ENCODE results near the gene PNKD. TPM values are rescaled to one million over a fixed set of nuclear protein-coding genes. Genes with fewer than 3 reads are reported as not detected.
A peak's percentile ranks its signal among the peaks of the same experiment; 100 is the strongest.

The PNKD gene
- polyA plus RNA-seq, 3 donors = 87.3 to 104 (median 103) TPM

DNA sequence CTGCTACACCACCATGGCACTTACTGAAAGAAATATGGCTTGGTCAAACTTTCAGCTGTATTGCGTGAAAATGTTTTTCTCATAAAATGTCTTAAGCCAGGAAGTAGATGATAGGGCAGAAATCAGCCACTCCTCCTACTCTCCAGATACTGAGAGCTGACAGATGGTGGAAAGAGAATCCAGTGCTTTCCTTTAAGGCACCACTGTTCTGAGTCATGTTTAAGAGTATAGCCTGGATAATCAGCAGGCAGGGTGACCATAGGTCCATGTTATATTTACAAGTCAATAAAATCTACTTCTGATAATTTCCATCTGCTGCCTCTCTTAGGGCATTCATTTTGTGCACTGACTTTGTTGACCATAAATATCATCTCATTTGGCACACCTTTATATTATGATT lies 31.4 kb upstream of the PNKD start:
- no peak for DNase-seq (ENCODE audit: extremely low read depth in 1 of 11, low read depth in 9 of 11, low spot score in 4 of 11)

DNA sequence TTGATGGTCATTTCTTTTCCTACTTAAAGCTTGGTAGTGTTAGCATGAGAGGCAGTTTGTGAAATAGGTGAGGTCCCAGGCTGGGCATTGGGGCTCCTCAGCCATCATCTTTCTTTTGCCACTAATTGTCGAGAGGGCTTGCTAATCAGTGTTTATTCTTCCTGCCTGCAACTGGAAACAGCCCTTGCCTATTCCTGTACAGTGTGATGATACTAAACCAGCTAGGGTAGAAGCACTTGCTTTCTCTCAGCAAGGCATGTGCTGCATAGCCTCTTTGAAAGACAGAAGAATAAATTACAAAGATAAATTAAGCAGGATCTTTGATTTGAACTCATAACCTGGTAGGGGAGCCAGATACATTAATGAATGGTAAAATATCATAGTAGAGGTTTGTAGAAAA lies 26.1 kb upstream of the PNKD start:
- DNase-seq (ENCODE audit: extremely low read depth in 1 of 11, low read depth in 9 of 11, low spot score in 4 of 11) = no peak

DNA sequence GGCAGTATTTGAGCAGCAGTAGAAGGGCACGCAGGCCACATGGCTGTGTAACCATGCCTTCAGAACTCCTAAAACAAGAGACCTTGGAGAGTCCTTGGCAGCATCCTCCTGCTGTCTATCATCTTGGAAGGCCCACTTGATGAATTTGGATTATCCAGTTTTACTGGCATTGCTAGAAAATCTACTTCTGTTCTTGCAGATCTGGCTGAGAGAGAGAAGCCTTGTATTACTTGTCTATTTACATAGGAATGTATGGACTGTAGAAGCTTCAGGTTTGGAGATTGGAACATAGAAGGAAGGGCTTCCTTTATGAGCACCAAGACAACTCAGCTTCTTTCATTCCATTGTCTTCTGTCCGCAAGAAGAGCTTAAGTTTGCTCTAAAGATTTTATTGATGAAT lies 25.7 kb upstream of the PNKD start:
- no peak for DNase-seq (ENCODE audit: extremely low read depth in 1 of 11, low read depth in 9 of 11, low spot score in 4 of 11)

DNA sequence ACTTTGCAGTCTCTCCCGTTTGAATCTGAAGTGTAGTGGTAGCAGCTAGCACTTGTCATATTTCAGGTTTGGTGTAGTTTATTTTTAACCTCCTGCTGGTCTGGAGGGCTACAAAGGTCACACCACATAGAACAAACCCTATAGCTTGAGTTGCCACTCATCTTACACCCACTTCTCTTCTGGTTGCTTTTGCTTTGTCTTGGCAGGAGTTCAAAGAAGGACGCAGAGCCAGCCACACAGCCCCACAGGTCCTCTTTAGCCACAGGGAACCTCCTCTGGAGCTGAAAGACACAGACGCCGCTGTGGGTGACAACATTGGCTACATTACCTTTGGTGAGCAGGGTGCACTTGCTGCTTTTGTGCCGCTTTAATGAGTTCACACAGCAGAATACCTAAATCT lies 25.1 kb upstream of the PNKD start:
- DNase-seq (ENCODE audit: extremely low read depth in 1 of 11, low read depth in 9 of 11, low spot score in 4 of 11) = no peak

DNA sequence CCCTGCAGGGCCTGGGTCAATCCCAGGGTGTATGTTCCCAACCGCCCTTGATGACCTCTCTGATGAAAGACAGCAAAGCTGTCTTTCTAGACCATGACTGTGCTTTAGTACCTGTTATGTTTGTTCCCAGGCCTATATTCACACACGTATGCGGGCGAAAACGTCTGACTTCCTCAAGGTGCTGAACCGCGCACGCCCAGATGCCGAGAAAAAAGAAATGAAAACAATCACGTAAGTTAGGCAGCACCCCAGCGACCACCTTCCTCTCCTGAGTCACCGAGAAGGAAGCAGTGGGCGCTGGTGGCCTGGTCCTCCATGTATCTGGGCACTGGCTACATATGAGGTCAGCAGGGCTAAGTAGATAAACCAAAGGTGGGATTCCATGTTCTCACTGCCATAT lies 20.6 kb upstream of the PNKD start:
- no peak for DNase-seq (ENCODE audit: extremely low read depth in 1 of 11, low read depth in 9 of 11, low spot score in 4 of 11)

DNA sequence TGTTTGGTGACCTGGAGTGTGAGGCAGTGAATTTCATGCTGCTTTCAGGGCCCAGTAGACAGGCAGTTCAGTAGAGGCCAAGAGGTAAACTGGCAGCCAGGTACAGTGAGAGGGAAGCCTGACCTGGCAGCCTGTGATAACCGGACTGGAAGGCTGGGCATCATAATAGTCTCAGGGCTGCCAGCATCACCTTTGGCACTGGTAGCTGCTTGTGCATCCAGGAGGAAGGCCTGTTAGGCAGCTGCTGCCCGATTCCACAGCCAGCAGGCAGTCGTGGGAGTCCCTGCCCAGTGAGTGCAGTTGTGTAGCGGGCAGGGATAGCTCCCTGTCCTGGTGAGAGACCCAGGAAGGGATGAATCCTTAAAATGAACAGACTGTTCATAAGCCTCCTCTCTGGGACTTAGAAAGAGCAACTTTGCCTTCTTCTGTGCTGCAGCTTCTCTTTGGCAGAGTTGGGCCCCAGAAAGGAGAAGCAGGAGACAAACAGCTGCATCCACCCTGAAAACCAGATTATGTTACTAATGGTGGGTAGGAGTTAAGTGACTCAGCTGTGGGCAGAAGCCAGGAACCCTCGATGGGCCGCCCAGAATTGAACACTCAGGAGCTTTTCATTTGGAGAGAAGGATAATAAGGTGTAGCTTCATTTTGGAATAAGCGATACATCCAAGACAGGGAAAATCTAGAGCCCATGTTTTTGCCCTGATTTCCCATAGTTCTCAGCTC lies 17.6 kb upstream of the PNKD start:
- no peak for DNase-seq (ENCODE audit: extremely low read depth in 1 of 11, low read depth in 9 of 11, low spot score in 4 of 11)

DNA sequence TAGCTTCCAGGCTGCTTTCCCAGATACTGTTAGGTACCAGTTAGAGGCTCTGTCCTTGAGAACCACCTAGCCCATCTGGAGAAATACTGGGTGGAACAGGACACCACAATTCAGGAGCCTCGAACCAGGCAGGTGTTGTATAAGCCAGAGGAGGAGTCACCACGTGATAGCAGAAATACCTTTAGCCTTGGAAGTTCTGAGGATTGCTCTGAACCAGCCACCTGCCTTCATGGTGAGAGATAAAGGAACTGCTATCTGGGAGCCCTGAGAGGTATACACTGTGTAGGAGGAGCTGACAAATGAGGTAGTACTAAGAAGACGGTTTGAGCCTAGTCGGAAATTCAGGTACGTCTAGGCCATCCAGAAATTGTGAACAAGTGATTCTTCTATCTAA lies 17.1 kb upstream of the PNKD start:
- DNase-seq (ENCODE audit: extremely low read depth in 1 of 11, low read depth in 9 of 11, low spot score in 4 of 11) = no peak

DNA sequence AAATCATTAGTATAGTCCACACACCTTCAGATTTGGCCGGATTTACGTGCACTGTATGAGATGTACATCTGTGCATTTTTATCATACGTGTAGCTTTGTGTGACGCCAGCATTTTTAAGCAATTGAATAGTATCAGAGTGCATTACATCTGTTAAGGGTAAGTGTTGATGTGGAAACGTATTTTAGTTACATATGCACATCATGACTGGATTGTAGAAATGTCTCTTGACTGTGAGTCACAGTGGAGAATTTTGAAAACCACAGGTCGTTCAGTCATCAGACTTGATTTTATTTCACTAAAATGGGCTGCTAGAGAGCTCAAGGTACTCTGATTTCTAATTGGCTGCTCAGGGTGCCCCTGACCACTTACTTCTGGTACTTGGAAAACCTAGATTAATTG lies 14.9 kb upstream of the PNKD start:
- no peak for DNase-seq (ENCODE audit: extremely low read depth in 1 of 11, low read depth in 9 of 11, low spot score in 4 of 11)

DNA sequence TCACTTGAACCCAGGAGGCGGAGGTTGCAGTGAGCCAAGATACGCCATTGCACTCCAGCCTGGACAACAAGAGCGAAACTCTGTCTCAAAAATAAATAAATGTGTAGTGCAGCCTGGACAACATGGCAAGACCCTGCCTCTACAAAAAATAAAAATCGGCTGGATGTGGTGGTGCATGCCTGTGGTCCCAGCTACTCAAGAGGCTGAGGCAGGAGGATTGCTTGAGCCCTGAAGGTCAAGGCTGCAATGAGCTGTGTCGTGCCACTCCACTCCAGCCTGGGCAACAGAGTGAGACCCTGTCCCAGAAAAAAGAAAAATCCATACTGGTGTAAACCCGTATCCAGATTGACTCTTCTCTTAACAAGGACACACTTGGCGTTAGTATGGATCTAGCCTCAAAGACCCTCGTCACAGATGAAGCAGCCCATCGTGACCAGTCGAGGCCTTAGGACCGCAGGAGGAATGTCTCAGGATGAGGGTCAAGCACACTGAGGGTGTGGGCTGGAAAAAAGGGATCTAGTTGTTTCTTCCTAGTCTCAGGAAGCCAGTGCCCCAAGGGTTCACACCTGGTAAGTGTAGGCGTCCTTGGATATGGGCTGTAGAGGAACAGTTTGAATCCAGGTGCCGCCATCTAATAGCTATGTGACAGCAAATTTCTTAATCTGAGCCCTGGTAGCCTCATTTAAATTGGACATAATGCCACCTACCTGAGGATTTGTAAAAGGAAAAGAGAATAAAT lies 13.5 kb upstream of the PNKD start:
- no peak for DNase-seq (ENCODE audit: extremely low read depth in 1 of 11, low read depth in 9 of 11, low spot score in 4 of 11)

DNA sequence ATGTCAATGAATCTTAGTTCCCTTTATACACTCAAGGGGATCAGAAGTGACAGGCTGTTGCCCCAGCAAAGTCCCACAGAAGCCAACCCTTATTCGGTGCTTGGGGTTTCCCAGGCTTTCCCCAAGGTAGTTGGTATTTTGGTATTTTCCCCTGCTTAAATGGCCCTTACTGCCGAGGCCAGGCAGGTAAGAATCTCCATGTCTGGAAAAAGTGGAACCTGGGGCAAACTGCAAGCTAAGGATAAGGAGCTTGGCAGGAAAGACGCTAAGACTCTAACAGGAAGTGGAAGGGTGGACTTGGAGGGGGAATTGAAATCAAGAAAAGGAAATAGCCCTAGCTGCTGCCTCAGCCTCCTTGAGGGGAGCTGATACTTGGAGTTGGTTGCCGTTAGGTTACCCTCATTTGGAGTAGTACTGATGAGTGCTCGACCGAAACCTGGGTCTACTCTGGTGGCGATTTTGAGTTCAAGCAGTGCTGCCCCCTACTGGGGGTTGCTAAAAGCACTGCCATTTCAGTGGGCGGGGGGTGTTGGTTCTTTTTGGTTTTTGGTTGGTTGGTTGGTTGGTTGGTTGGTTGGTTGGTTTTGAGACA lies 12.8 kb upstream of the PNKD start:
- DNase-seq (ENCODE audit: extremely low read depth in 1 of 11, low read depth in 9 of 11, low spot score in 4 of 11) = no peak

DNA sequence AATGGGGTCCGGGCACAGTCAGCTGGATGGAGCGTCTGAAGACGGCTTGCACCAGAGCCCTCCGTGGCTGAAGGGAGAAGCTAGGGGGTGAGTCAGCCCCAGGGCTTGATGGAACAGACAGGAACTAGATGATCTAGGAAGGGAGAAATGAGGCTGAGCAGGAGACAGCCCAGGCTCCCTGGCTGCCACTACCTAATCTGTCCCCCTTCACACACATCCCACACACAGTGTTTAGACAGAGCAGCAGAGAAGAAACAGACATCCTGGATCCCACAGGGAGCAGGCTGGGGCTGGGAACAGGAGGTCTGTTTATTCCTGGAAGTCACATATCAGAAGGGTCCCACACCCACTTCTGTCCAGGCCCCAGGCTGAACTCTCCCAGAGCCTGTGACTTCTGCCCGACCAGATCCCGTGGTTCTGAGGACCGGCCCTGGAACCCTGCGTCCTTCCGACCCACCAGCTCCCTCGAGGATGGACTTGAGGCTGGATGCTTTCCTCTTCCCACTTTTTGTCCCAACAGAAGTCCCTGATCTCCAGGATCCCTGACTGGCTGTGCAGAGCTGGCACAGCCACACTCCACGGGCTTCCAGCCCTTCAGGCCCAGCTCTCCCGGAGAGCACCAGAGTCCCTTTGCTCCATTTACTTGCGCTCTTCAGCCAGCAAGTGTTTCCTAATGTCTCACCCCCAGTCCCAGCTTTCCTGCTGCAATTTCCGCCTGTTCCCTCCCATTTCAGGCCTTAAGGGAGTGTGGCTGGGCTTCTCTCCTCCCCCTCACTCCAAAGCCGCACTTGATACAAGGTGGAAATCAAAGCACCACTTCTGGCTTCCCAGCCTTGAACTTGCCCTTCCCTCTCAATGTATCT lies 11.0 kb upstream of the PNKD start:
- no peak for DNase-seq (ENCODE audit: extremely low read depth in 1 of 11, low read depth in 9 of 11, low spot score in 4 of 11)

DNA sequence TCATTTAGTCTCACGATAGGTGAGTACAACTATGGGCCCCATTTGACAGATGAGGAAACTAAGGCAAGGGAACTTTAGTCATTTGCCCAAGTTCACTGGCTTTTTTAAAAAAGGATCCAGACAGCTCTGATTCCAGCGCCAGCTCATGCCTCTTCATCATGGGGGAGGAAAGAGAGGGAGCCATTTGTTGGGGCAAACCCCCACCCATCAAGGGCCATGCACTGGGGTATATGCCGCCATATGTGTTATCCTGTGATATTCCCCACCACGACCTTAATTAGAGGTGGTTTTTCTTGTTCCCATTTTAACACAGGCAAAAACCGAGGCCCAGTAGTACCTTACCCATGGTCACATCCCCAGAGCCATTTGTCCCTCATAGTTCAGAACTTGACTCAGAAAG lies 10.2 kb upstream of the PNKD start:
- DNase-seq (ENCODE audit: extremely low read depth in 1 of 11, low read depth in 9 of 11, low spot score in 4 of 11) = no peak

DNA sequence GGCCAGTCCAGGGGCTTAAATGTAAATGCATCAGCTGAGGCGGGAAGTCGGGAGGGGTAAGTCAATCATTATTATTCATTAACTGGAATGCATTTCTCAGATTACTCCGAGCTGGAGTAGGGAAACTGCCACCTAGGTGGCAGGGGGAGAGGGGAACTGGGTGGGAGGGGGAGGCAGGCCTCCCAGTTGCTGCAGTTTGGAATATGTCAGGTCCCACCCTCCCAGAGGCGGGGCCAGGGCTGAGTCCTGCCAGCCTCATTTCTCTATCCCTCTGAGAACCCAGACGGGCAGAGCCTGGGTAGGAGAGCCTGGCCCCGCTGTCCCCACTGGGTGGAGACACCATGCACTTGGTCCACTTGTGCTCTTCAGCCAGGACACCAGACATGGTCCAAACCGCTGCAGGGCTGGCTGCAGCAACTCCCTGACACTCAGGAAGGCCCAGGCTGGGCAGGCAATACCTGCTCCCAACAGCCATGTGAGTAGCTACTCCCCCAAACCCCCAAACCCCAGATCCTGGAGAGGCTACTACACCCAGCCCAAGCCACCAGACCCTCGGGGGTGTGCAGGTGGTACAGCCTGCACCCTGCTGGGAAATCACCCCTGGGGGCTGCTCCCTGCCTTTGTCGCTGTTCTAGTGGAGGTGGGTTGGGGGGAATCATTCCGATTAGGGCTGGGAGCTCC lies 9.4 kb upstream of the PNKD start, which contains the start of gene GPBAR1:
Gene GPBAR1, plus strand, starts transcription at position 274 of the 681 bp plus-strand sequence. CDS start 1,710 bp downstream, outside the sequence.
- DNase-seq (ENCODE audit: extremely low read depth in 1 of 11, low read depth in 9 of 11, low spot score in 4 of 11) = peak in 6 of 11 donors; percentile 39 to 69 (median 63)

DNA sequence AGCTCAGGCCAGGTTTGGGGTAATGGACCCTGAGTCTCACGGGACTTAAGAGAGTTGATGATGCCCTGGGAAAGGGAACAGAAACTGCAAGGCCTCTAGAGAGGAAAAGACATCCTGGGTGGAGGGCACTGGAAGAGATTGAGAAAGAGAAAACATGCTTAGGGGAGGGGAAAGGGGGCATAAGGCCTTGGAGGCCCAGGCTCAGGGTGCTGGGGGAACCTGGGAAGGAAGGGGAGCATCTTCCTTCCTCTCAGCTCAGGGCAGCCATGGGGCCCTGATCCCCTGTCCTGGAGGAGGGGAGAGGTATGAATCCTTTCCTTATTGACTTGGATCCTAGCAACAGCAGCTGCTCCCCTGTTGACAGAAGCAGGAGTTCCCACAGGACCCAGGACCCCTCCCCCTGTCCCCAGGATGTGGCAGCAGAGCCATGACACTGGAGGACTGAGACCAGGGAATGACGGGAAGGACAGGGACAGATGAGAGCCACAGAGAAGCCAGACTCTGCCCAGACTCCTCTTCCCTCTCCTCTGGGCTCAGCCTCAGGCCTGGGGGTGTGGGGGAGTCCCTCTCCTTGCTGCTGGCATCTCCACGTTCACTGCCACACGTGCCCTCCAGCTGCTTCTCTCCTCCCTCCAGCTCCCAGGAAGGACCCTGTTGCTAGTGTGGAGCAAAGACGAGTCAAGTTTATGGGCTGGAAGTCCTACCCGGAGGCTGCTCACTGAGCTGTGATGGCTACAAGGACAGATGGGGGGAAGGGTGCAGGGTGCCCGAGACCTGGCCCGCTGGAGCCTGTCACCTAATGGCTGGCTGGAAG lies 8.7 kb upstream of the PNKD start:
- no peak for DNase-seq (ENCODE audit: extremely low read depth in 1 of 11, low read depth in 9 of 11, low spot score in 4 of 11)

DNA sequence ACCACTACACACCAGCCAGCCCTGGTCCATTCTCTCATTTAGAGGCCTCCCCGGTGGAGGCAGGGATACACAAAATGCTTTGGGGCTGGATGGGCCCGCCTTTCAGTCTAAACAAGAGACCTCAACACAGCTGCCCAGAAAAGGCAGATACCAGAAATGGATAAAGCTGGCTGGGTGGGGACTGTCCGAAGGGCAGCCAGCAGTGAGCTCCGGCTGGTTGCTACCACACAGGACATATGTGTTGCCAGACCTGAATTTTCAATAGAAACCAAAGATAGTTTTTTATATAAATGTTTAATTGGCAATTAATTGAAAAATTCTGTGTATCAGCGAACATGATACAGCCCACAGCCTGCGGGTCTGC lies 8.1 kb upstream of the PNKD start:
- DNase-seq (ENCODE audit: extremely low read depth in 1 of 11, low read depth in 9 of 11, low spot score in 4 of 11) = no peak

DNA sequence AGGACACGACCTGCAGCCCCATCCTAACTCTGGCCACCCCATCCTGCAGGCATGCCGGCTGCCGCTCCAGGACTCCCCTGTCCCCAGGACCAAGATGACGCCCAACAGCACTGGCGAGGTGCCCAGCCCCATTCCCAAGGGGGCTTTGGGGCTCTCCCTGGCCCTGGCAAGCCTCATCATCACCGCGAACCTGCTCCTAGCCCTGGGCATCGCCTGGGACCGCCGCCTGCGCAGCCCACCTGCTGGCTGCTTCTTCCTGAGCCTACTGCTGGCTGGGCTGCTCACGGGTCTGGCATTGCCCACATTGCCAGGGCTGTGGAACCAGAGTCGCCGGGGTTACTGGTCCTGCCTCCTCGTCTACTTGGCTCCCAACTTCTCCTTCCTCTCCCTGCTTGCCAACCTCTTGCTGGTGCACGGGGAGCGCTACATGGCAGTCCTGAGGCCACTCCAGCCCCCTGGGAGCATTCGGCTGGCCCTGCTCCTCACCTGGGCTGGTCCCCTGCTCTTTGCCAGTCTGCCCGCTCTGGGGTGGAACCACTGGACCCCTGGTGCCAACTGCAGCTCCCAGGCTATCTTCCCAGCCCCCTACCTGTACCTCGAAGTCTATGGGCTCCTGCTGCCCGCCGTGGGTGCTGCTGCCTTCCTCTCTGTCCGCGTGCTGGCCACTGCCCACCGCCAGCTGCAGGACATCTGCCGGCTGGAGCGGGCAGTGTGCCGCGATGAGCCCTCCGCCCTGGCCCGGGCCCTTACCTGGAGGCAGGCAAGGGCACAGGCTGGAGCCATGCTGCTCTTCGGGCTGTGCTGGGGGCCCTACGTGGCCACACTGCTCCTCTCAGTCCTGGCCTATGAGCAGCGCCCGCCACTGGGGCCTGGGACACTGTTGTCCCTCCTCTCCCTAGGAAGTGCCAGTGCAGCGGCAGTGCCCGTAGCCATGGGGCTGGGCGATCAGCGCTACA lies 7.4 kb upstream of the PNKD start:
- DNase-seq (ENCODE audit: extremely low read depth in 1 of 11, low read depth in 9 of 11, low spot score in 4 of 11) = no peak
